ENCODE measurements around the gene PIBF1.
"Not testable (repeated sequence)": the region's sequence is repeated elsewhere in the genome, so short reads cannot be mapped to it uniquely, and the experiment has no call there.

The PIBF1 gene

GRCh38 chr13:73040968-73041596 is 259.1 kb downstream of the PIBF1 start:
- in situ Hi-C loops (cut with HindIII; ENCODE audit: low pct_ligation_motif_present, low pct_unique_long_range_greater_than_20kb, low sequenced_read_pairs) = no loop called here
- no peak for DNase-seq

GRCh38 chr13:73045031-73045430 is 263.1 kb downstream of the PIBF1 start:
- in situ Hi-C loops (cut with HindIII; ENCODE audit: low pct_ligation_motif_present, low pct_unique_long_range_greater_than_20kb, low sequenced_read_pairs) = no loop called here
- no peak for DNase-seq

- DNase-seq; in situ Hi-C loops (cut with HindIII; ENCODE audit: low pct_ligation_motif_present, low pct_unique_long_range_greater_than_20kb, low sequenced_read_pairs): not testable (repeated sequence)
These were observed 266.7 kb downstream of the PIBF1 start for GRCh38 chr13:73048615-73049014.

GRCh38 chr13:73054712-73055111 is 272.8 kb downstream of the PIBF1 start:
- no peak for DNase-seq
- in situ Hi-C loops (cut with HindIII; ENCODE audit: low pct_ligation_motif_present, low pct_unique_long_range_greater_than_20kb, low sequenced_read_pairs) = no loop called here

- in situ Hi-C loops (cut with HindIII; ENCODE audit: low pct_ligation_motif_present, low pct_unique_long_range_greater_than_20kb, low sequenced_read_pairs) = no loop called here
- peak; percentile 79 for DNase-seq
These were observed 274.1 kb downstream of the PIBF1 start for GRCh38 chr13:73055813-73056564.

GRCh38 chr13:73056565-73056962 is 274.6 kb downstream of the PIBF1 start:
- DNase-seq = no peak
- in situ Hi-C loops (cut with HindIII; ENCODE audit: low pct_ligation_motif_present, low pct_unique_long_range_greater_than_20kb, low sequenced_read_pairs) = no loop called here

- in situ Hi-C loops (cut with HindIII; ENCODE audit: low pct_ligation_motif_present, low pct_unique_long_range_greater_than_20kb, low sequenced_read_pairs) = no loop called here
- DNase-seq = peak; percentile 10
These were observed 275.5 kb downstream of the PIBF1 start for GRCh38 chr13:73057284-73058063.

- DNase-seq = no peak
- in situ Hi-C loops (cut with HindIII; ENCODE audit: low pct_ligation_motif_present, low pct_unique_long_range_greater_than_20kb, low sequenced_read_pairs) = no loop called here
These were observed 276.1 kb downstream of the PIBF1 start for GRCh38 chr13:73058064-73058313.

GRCh38 chr13:73058432-73058735 is 276.5 kb downstream of the PIBF1 start:
- in situ Hi-C loops (cut with HindIII; ENCODE audit: low pct_ligation_motif_present, low pct_unique_long_range_greater_than_20kb, low sequenced_read_pairs) = no loop called here
- DNase-seq = no peak

GRCh38 chr13:73058736-73059459 is 277.0 kb downstream of the PIBF1 start, which contains the start of gene KLF5:
Gene KLF5, plus strand, starts transcription at chr13:73059005. Its CDS starts 323 bp downstream, at chr13:73059328.
- in situ Hi-C loops (cut with HindIII; ENCODE audit: low pct_ligation_motif_present, low pct_unique_long_range_greater_than_20kb, low sequenced_read_pairs) = no loop called here
- DNase-seq = peak; percentile 96

GRCh38 chr13:73059460-73060250 is 277.7 kb downstream of the PIBF1 start:
- DNase-seq = peak; percentile 46
- in situ Hi-C loops (cut with HindIII; ENCODE audit: low pct_ligation_motif_present, low pct_unique_long_range_greater_than_20kb, low sequenced_read_pairs) = no loop called here

GRCh38 chr13:73060251-73061160 is 278.6 kb downstream of the PIBF1 start:
- peak; percentile 53 for DNase-seq
- in situ Hi-C loops (cut with HindIII; ENCODE audit: low pct_ligation_motif_present, low pct_unique_long_range_greater_than_20kb, low sequenced_read_pairs) = no loop called here

GRCh38 chr13:73061473-73061872 is 279.5 kb downstream of the PIBF1 start:
- no peak for DNase-seq
- in situ Hi-C loops (cut with HindIII; ENCODE audit: low pct_ligation_motif_present, low pct_unique_long_range_greater_than_20kb, low sequenced_read_pairs) = no loop called here

GRCh38 chr13:73061876-73062275 is 279.9 kb downstream of the PIBF1 start:
- in situ Hi-C loops (cut with HindIII; ENCODE audit: low pct_ligation_motif_present, low pct_unique_long_range_greater_than_20kb, low sequenced_read_pairs) = no loop called here
- DNase-seq = no peak

GRCh38 chr13:73062468-73062867 is 280.5 kb downstream of the PIBF1 start:
- in situ Hi-C loops (cut with HindIII; ENCODE audit: low pct_ligation_motif_present, low pct_unique_long_range_greater_than_20kb, low sequenced_read_pairs) = no loop called here
- no peak for DNase-seq

- no peak for DNase-seq
- in situ Hi-C loops (cut with HindIII; ENCODE audit: low pct_ligation_motif_present, low pct_unique_long_range_greater_than_20kb, low sequenced_read_pairs) = no loop called here
These were observed 281.2 kb downstream of the PIBF1 start for GRCh38 chr13:73063166-73063565.

GRCh38 chr13:73065036-73065435 is 283.1 kb downstream of the PIBF1 start:
- no peak for DNase-seq
- in situ Hi-C loops (cut with HindIII; ENCODE audit: low pct_ligation_motif_present, low pct_unique_long_range_greater_than_20kb, low sequenced_read_pairs) = no loop called here

Data from ACHN (cell line).